ENCODE data around the gene RFC4.

Gene RFC4

GRCh38 chr3:186783731-186784515 lies 22.4 kb downstream of the RFC4 start:
- peaks cover 18% of the 10 kb centered on the region for H3K4me1 ChIP-seq (ENCODE audit: control insufficient read depth, insufficient read depth, low read length)
- H3K4me2 ChIP-seq (ENCODE audit: low read length) = peak overlapping the region; percentile 90
- H3K9ac ChIP-seq (ENCODE audit: low read depth, low read length) = peak overlapping the region; percentile 99
- no peaks in the 10 kb centered on the region for H3K9me3 ChIP-seq (replicated peaks; ENCODE audit: low read length)
- H3K36me3 ChIP-seq (ENCODE audit: insufficient read depth, low read length) = peaks cover 54% of the 10 kb centered on the region
- H3K4me3 ChIP-seq (ENCODE audit: low read length) = peak overlapping the region; percentile 84
- no peaks in the 10 kb centered on the region for H3K27me3 ChIP-seq (ENCODE audit: control insufficient read depth, insufficient read depth, low read length)

GRCh38 chr3:186783058-186783730 lies 23.1 kb downstream of the RFC4 start, which contains the start of gene EIF4A2:
EIF4A2 (plus strand) TSS chr3:186783577; CDS start chr3:186783611, 34 bp downstream.
- Histone ChIP-seq H3K27me3 (ENCODE audit: control insufficient read depth, insufficient read depth, low read length) (no peaks in the 10 kb centered on the region), H3K9ac (ENCODE audit: low read depth, low read length) (peak within 1 kb of the TSS; percentile 99), H3K9me3 (replicated peaks; ENCODE audit: low read length) (no peaks in the 10 kb centered on the region), H3K4me2 (ENCODE audit: low read length) (peak within 1 kb of the TSS; percentile 90), H3K4me3 (ENCODE audit: low read length) (peak within 1 kb of the TSS; percentile 84), H3K36me3 (ENCODE audit: insufficient read depth, low read length) (peaks cover 47% of the 10 kb centered on the region), H3K4me1 (ENCODE audit: control insufficient read depth, insufficient read depth, low read length) (peaks cover 18% of the 10 kb centered on the region)

- Histone ChIP-seq H3K36me3 (ENCODE audit: insufficient read depth, low read length) (peaks cover 41% of the 10 kb centered on the region), H3K4me2 (ENCODE audit: low read length) (peak overlapping the region; percentile 90), H3K4me3 (ENCODE audit: low read length) (peak overlapping the region; percentile 84), H3K9me3 (replicated peaks; ENCODE audit: low read length) (no peaks in the 10 kb centered on the region), H3K4me1 (ENCODE audit: control insufficient read depth, insufficient read depth, low read length) (peaks cover 15% of the 10 kb centered on the region), H3K9ac (ENCODE audit: low read depth, low read length) (peak overlapping the region; percentile 99), H3K27me3 (ENCODE audit: control insufficient read depth, insufficient read depth, low read length) (no peaks in the 10 kb centered on the region)
These were observed 23.7 kb downstream of the RFC4 start for GRCh38 chr3:186782542-186783057.

GRCh38 chr3:186779204-186779603 lies 27.1 kb downstream of the RFC4 start:
- Histone ChIP-seq H3K4me3 (ENCODE audit: low read length) (no peak overlapping the region), H3K4me2 (ENCODE audit: low read length) (no peak overlapping the region), H3K27me3 (ENCODE audit: control insufficient read depth, insufficient read depth, low read length) (no peaks in the 10 kb centered on the region), H3K9me3 (replicated peaks; ENCODE audit: low read length) (no peaks in the 10 kb centered on the region), H3K9ac (ENCODE audit: low read depth, low read length) (no peak overlapping the region), H3K36me3 (ENCODE audit: insufficient read depth, low read length) (peaks cover 7% of the 10 kb centered on the region), H3K4me1 (ENCODE audit: control insufficient read depth, insufficient read depth, low read length) (no peaks in the 10 kb centered on the region)

GRCh38 chr3:186775999-186776398 lies 30.3 kb downstream of the RFC4 start:
- Histone ChIP-seq H3K36me3 (ENCODE audit: insufficient read depth, low read length) (no peaks in the 10 kb centered on the region), H3K4me1 (ENCODE audit: control insufficient read depth, insufficient read depth, low read length) (peaks cover 11% of the 10 kb centered on the region), H3K27me3 (ENCODE audit: control insufficient read depth, insufficient read depth, low read length) (no peaks in the 10 kb centered on the region), H3K4me2 (ENCODE audit: low read length) (no peak overlapping the region), H3K9me3 (replicated peaks; ENCODE audit: low read length) (no peaks in the 10 kb centered on the region), H3K9ac (ENCODE audit: low read depth, low read length) (no peak overlapping the region), H3K4me3 (ENCODE audit: low read length) (no peak overlapping the region)

GRCh38 chr3:186772701-186773417 lies 33.4 kb downstream of the RFC4 start:
- Histone ChIP-seq H3K9me3 (replicated peaks; ENCODE audit: low read length) (no peaks in the 10 kb centered on the region), H3K4me2 (ENCODE audit: low read length) (peak overlapping the region; percentile 92), H3K4me1 (ENCODE audit: control insufficient read depth, insufficient read depth, low read length) (peaks cover 11% of the 10 kb centered on the region), H3K4me3 (ENCODE audit: low read length) (peak overlapping the region; percentile 75), H3K9ac (ENCODE audit: low read depth, low read length) (peak overlapping the region; percentile 75), H3K27me3 (ENCODE audit: control insufficient read depth, insufficient read depth, low read length) (no peaks in the 10 kb centered on the region), H3K36me3 (ENCODE audit: insufficient read depth, low read length) (no peaks in the 10 kb centered on the region)

- no peaks in the 10 kb centered on the region for H3K27me3 ChIP-seq (ENCODE audit: control insufficient read depth, insufficient read depth, low read length)
- peaks cover 11% of the 10 kb centered on the region for H3K4me1 ChIP-seq (ENCODE audit: control insufficient read depth, insufficient read depth, low read length)
- H3K9me3 ChIP-seq (replicated peaks; ENCODE audit: low read length) = no peaks in the 10 kb centered on the region
- peak overlapping the region; percentile 75 for H3K4me3 ChIP-seq (ENCODE audit: low read length)
- no peaks in the 10 kb centered on the region for H3K36me3 ChIP-seq (ENCODE audit: insufficient read depth, low read length)
- H3K9ac ChIP-seq (ENCODE audit: low read depth, low read length) = peak overlapping the region; percentile 75
- peak overlapping the region; percentile 92 for H3K4me2 ChIP-seq (ENCODE audit: low read length)
These were observed 34.0 kb downstream of the RFC4 start for GRCh38 chr3:186772281-186772694.

- no peak overlapping the region for H3K9ac ChIP-seq (ENCODE audit: low read depth, low read length)
- no peaks in the 10 kb centered on the region for H3K9me3 ChIP-seq (replicated peaks; ENCODE audit: low read length)
- no peaks in the 10 kb centered on the region for H3K36me3 ChIP-seq (ENCODE audit: insufficient read depth, low read length)
- no peak overlapping the region for H3K4me2 ChIP-seq (ENCODE audit: low read length)
- H3K4me3 ChIP-seq (ENCODE audit: low read length) = no peak overlapping the region
- H3K27me3 ChIP-seq (ENCODE audit: control insufficient read depth, insufficient read depth, low read length) = peaks cover 3% of the 10 kb centered on the region
- H3K4me1 ChIP-seq (ENCODE audit: control insufficient read depth, insufficient read depth, low read length) = no peaks in the 10 kb centered on the region
These were observed 45.3 kb downstream of the RFC4 start for GRCh38 chr3:186760897-186761447.

GRCh38 chr3:186760141-186760833 lies 46.0 kb downstream of the RFC4 start:
- H3K27me3 ChIP-seq (ENCODE audit: control insufficient read depth, insufficient read depth, low read length) = peaks cover 3% of the 10 kb centered on the region
- H3K4me1 ChIP-seq (ENCODE audit: control insufficient read depth, insufficient read depth, low read length) = no peaks in the 10 kb centered on the region
- H3K4me3 ChIP-seq (ENCODE audit: low read length) = no peak overlapping the region
- no peaks in the 10 kb centered on the region for H3K9me3 ChIP-seq (replicated peaks; ENCODE audit: low read length)
- no peak overlapping the region for H3K9ac ChIP-seq (ENCODE audit: low read depth, low read length)
- no peak overlapping the region for H3K4me2 ChIP-seq (ENCODE audit: low read length)
- no peaks in the 10 kb centered on the region for H3K36me3 ChIP-seq (ENCODE audit: insufficient read depth, low read length)

GRCh38 chr3:186759231-186759930 lies 46.9 kb downstream of the RFC4 start:
- Histone ChIP-seq H3K36me3 (ENCODE audit: insufficient read depth, low read length) (no peaks in the 10 kb centered on the region), H3K27me3 (ENCODE audit: control insufficient read depth, insufficient read depth, low read length) (peaks cover 3% of the 10 kb centered on the region), H3K4me2 (ENCODE audit: low read length) (no peak overlapping the region), H3K4me3 (ENCODE audit: low read length) (no peak overlapping the region), H3K9me3 (replicated peaks; ENCODE audit: low read length) (no peaks in the 10 kb centered on the region), H3K9ac (ENCODE audit: low read depth, low read length) (no peak overlapping the region), H3K4me1 (ENCODE audit: control insufficient read depth, insufficient read depth, low read length) (no peaks in the 10 kb centered on the region)

All from skeletal muscle satellite cell (primary cell).